ENCODE measurements around the gene LSAMP.

DNA sequence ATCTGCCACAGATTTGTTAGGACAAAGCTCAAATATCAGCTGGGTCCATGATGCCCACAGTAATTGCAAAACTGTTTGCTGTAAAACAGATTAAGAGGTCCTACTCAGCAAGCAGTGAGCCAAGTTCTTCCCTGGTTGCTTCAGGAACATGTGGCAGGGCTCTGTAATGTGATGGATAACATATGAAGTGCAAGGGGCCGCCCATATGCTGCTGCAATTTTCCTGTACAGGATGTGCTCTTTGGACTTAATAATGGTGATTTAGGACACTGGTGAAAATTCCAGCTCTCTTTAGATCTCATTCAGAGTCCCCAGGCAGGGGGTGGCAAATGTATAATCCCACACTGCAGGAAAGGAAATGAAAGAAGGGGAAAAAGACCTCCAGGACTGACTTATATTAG lies 289.4 kb downstream of the LSAMP start:
- TF ChIP-seq, protein P1, sequence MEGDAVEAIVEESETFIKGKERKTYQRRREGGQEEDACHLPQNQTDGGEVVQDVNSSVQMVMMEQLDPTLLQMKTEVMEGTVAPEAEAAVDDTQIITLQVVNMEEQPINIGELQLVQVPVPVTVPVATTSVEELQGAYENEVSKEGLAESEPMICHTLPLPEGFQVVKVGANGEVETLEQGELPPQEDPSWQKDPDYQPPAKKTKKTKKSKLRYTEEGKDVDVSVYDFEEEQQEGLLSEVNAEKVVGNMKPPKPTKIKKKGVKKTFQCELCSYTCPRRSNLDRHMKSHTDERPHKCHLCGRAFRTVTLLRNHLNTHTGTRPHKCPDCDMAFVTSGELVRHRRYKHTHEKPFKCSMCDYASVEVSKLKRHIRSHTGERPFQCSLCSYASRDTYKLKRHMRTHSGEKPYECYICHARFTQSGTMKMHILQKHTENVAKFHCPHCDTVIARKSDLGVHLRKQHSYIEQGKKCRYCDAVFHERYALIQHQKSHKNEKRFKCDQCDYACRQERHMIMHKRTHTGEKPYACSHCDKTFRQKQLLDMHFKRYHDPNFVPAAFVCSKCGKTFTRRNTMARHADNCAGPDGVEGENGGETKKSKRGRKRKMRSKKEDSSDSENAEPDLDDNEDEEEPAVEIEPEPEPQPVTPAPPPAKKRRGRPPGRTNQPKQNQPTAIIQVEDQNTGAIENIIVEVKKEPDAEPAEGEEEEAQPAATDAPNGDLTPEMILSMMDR (conservative IDR thresholded peaks at IDR 0.05; ENCODE audit: low read length) = no peak
- no peak for TF ChIP-seq EZH2phosphoT487 (IDR thresholded peaks at IDR 0.05; ENCODE audit: borderline replicate concordance)
